Testis (tissue), 3 donors: Measurements from ENCODE around the gene RAPGEF4. TPM values are rescaled to one million over a fixed set of nuclear protein-coding genes. Genes with fewer than 3 reads are reported as not detected.

ENCODE experiments used
- DNase-seq: peaks from one replicate; pipeline ENCODE4 v3.0.0-alpha.2; 2019
- H3K27ac ChIP-seq, 2 donors: fragments of 200-600 bp; sonication (generic); one replicate each; pipeline ENCODE4 v1.5.1; 2019
- H3K27me3 ChIP-seq: fragments of 200-600 bp; sonication (generic); one replicate; pipeline ENCODE4 v1.5.1; 2019
- H3K36me3 ChIP-seq: fragments of 200-600 bp; sonication (generic); one replicate; pipeline ENCODE4 v1.5.1; 2017; ENCODE audit warnings: low read depth; ENCODE audit errors: missing control alignments
- H3K4me1 ChIP-seq: fragments of 200-600 bp; sonication (generic); one replicate; pipeline ENCODE4 v1.5.1; 2019
- H3K4me3 ChIP-seq, 2 donors: fragments of 200-600 bp; sonication (generic); one replicate each; pipeline ENCODE4 v1.5.1; 2017 to 2019
- H3K9me3 ChIP-seq: fragments of 200-600 bp; sonication (generic); one replicate; pipeline ENCODE4 v1.5.1; 2017
- CTCF ChIP-seq, 3 experiments: fragments of 450-650 bp in 2 of 3; fragments of 200-600 bp in 1 of 3; sonication (generic) in 1 of 3; IDR thresholded peaks; one replicate each; pipeline ENCODE4 v1.5.1; 2016 to 2019; ENCODE audit warnings: antibody characterized with exemption in 3 of 3, mild to moderate bottlenecking in 2 of 3, moderate library complexity in 1 of 3
- POLR2A ChIP-seq: fragments of 450-650 bp; IDR thresholded peaks from one replicate; pipeline ENCODE4 v1.6.1; 2017; ENCODE audit warnings: antibody characterized with exemption, mild to moderate bottlenecking, moderate library complexity
- WGBS, 2 donors: methylation state at CpG; one replicate each; pipeline ENCODE4 v1.1.5; 2018; 5-methylcytosine and 5-hydroxymethylcytosine counted together
- intact Hi-C: fragments of 100-400 bp; cut with DNase I; formaldehyde crosslinking; loops from one replicate; pipeline ENCODE4 v1.15.1; 2023; ENCODE audit warnings: low total_unique reads
- polyA plus RNA-seq: library from polyadenylated mRNA; stranded (reverse); fragments of 350-450 nt; fragmentation: Illumina TruSeq; extraction: RNeasy Lipid Tissue Mini Kit (QIAGEN cat#74804); gene quantifications from one replicate; pipeline ENCODE4 v1.2.3, GENCODE V29; 2014; ENCODE audit warnings: low read depth, low replicate concordance; ENCODE audit not compliant: insufficient read depth
- total RNA-seq, 2 donors: library from RNA; depleted of rRNA; stranded (reverse); fragments of >200 nt; gene quantifications; one replicate each; pipeline ENCODE4 v1.2.3, GENCODE V29; 2016

Gene RAPGEF4
- total and polyA plus RNA-seq, 3 donors from 2014 or later, result 14.3 to 42.6 (median 22.5) TPM

GRCh38 chr2:172734711-172735581 is 699 bp upstream of the RAPGEF4 start:
- intact Hi-C loops, result no loop called here
- TF ChIP-seq POLR2A, result no peak
- no peak for TF ChIP-seq CTCF (IDR thresholded peaks at IDR 0.05)
- no peaks in the 10 kb centered on the region for H3K36me3 ChIP-seq
- no peaks in the 10 kb centered on the region for H3K9me3 ChIP-seq
- 43% methylated on average over 16 to 23 of the region's 24 CpGs for WGBS, 2 donors
- no peaks in the 10 kb centered on the region for H3K27me3 ChIP-seq
- no peaks in the 10 kb centered on the region for H3K4me1 ChIP-seq
- no peak for DNase-seq
- H3K4me3 ChIP-seq, result peak overlapping the region in 1 of 2 donors; percentile 42
- H3K27ac ChIP-seq, result no peak overlapping the region

GRCh38 chr2:172736424-172737174 is 954 bp downstream of the RAPGEF4 start:
- TF ChIP-seq CTCF (IDR thresholded peaks at IDR 0.05) (no peak), POLR2A (no peak)
- Histone ChIP-seq H3K9me3 (no peaks in the 10 kb centered on the region), H3K27me3 (no peaks in the 10 kb centered on the region), H3K4me1 (no peaks in the 10 kb centered on the region), H3K36me3 (no peaks in the 10 kb centered on the region), H3K4me3 (peak overlapping the region in 1 of 2 donors; percentile 15), H3K27ac (no peak overlapping the region)
- no peak for DNase-seq
- WGBS, 2 donors, result 34 to 36% methylated on average over 15 to 16 of the region's 16 CpGs
- intact Hi-C loops, result no loop called here

- no peak overlapping the region for H3K27ac ChIP-seq
- DNase-seq, result no peak
- 91 to 93% methylated on average over 7 of the region's 7 CpGs for WGBS, 2 donors
- H3K4me3 ChIP-seq, result no peak overlapping the region
- H3K4me1 ChIP-seq, result no peaks in the 10 kb centered on the region
- TF ChIP-seq POLR2A (no peak), CTCF (IDR thresholded peaks at IDR 0.05) (no peak)
- H3K9me3 ChIP-seq, result no peaks in the 10 kb centered on the region
- intact Hi-C loops, result no loop called here
- H3K36me3 ChIP-seq, result no peaks in the 10 kb centered on the region
- H3K27me3 ChIP-seq, result no peaks in the 10 kb centered on the region
Measured at GRCh38 chr2:172739661-172740266, 4.1 kb downstream of the RAPGEF4 start.

GRCh38 chr2:172740856-172741255 is 5.2 kb downstream of the RAPGEF4 start:
- H3K4me3 ChIP-seq, result no peak overlapping the region
- TF ChIP-seq CTCF (IDR thresholded peaks at IDR 0.05), result no peak
- TF ChIP-seq POLR2A, result no peak
- H3K36me3 ChIP-seq, result no peaks in the 10 kb centered on the region
- no peak overlapping the region for H3K27ac ChIP-seq
- H3K9me3 ChIP-seq, result no peaks in the 10 kb centered on the region
- H3K27me3 ChIP-seq, result no peaks in the 10 kb centered on the region
- no peak for DNase-seq
- intact Hi-C loops, result no loop called here
- no peaks in the 10 kb centered on the region for H3K4me1 ChIP-seq
- 76 to 82% methylated on average over 5 of the region's 5 CpGs for WGBS, 2 donors
